Stimulated activated naive CD4-positive, alpha-beta T cell (primary cell): ENCODE data around the gene CACNG3.
"Not testable (repeated sequence)": the region's sequence is repeated elsewhere in the genome, so short reads cannot be mapped to it uniquely, and the experiment has no call there.

Experiments used
- DNase-seq, 6 experiments: peaks; one replicate each; lab custom pipeline; 2025; lab: John Stamatoyannopoulos, UW

Gene CACNG3

DNA sequence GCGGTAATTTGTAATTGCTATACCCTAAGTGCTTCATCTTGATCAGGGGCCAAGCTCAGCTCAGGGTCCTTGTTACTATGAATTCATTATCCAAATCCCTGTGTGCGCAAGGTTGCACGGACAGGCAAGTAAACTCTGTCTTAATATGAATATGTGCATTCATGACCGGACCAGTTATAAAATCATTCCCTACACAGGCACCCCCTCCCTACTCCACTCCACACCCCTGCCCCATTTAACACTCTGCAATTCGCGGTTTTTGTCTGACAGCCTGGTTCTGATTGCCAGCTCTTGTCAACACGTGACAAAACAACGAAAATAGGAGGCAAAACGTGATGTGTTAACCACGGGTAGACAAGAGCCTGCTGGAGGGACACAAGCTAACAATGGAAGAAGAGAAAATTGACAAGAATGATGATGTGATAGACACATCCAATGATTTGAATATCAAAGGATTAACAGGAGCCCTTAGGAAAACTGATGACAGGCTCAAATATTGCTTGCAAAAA is 76.5 kb downstream of the CACNG3 start:
- no peak for DNase-seq

DNA sequence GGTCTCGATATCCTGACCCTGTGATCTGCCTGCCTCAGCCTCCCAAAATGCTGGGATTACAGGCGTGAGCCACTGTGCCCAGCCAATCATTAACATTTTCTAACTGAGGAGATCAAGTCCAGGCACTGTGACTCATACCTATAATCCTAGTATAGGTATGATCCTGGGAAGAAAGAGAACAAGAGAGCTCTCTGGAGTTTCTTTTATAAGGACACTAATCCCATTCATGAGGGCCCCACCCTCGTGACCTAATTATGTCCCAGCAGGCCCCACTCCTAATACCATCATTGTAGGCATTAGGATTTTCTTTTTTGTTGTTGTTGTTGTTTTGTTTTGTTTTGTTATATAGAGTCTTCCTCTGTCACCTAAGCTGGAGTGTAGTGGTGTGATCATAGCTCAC is 80.4 kb downstream of the CACNG3 start:
- no peak for DNase-seq

DNA sequence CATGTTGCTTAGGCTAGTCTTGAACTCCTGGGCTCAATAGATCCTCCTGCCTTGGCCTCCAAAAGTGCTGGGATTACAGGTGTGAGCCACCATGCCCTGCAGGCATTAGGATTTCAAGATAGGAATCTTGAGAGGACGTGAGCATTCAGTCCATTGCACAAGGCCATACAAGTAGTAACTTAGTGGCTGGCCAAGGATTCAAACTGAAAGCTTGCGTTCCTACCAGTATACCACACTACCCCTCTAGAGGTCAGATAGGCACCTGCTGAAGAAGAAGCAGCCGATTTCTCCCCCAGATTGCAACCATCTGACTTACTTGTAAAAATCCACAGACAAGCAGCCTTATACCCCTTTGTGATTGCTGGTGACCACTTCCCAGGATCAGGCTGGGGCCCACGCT is 80.9 kb downstream of the CACNG3 start:
- DNase-seq, result no peak

DNA sequence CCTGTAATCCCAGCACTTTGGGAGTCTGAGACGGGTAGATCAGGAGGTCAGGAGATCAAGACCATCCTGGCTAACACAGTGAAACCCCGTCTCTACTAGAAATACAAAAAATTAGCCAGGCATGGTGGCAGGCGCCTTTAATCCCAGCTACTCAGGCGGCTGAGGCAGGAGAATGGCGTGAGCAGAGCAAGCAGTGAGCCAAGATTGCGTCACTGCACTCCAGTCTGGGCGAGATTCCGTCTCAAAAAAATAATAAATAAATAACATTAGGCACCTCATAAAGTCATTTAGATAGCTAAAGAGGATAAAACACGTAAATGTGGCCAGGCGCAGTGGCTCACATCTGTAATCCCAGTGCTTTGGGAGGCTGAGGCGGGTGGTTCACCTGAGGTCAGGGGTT is 87.7 kb downstream of the CACNG3 start:
- DNase-seq, result not testable (repeated sequence)

DNA sequence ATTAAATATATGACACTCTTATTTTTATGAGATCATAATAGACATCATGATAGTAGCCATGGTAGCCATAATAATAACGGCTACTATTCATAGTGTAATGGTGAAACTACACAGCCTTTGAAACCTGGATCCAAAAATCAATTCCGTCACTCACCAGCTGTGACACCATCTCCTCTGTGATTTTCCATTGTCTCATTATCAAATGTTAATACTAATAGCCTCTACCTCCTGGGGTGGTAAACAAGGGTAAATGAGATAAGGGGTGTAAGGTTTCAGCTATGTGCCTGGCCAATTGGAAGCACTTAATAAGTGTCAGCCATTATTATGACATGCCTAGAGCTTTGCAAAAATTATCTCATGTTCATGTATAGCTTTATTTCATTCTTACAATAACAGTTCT is 88.6 kb downstream of the CACNG3 start:
- DNase-seq, result no peak

DNA sequence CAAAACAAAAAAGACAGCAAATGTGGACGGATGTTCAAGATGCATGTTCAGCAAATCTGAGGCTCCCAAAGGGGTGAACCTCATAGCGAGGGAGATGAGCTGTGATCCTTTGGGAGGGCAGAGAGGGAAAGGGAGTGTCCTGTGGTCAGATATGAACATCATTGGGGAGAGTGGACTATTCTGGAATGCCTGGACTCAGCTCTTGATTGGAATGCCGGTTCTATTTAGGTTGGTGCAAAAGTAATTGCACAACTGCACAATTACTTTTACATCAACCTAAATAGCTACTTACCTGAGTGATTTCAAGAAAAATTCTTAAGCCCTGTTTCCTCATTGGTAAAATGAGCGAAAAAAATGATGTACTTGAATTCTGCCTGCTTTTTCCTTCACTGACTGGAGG is 89.6 kb downstream of the CACNG3 start:
- DNase-seq, result no peak

DNA sequence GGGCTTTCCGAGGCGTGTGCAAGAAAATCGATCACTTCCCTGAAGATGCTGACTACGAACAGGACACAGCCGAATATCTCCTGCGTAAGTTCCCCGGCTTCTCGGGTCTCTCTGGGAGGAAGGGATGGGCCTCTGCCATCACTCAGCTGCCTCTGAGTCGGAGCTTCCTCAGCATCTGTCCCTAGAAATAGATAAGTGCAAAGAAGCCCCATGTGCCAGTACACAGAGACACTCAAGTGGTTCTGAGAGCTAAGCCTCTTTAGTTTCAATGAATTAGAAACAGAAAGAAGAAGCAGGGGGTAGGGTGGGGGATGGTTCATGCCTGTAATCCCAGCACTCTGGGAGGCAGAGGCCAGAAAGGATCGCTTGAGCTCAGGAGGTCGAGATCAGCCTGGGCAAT is 90.6 kb downstream of the CACNG3 start:
- no peak for DNase-seq

DNA sequence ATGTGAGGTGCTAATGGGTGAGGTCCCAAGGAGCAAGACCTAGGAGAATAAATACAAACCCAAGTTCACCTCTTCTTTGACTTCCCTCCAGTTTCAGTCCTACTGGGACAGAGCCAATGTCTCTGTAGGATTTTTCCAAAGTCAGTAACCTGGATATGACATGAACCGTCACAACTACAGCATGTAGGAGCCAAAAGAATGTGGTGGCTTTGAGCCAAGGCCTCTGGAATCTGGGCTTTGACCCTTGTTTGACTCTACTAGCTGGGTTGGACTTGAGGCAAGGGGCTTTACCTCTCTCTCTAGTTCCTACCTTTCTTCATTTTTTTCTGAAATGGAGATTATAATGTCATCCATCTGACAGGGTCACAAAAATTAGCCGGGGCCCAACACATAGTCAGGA is 91.4 kb downstream of the CACNG3 start:
- no peak for DNase-seq

DNA sequence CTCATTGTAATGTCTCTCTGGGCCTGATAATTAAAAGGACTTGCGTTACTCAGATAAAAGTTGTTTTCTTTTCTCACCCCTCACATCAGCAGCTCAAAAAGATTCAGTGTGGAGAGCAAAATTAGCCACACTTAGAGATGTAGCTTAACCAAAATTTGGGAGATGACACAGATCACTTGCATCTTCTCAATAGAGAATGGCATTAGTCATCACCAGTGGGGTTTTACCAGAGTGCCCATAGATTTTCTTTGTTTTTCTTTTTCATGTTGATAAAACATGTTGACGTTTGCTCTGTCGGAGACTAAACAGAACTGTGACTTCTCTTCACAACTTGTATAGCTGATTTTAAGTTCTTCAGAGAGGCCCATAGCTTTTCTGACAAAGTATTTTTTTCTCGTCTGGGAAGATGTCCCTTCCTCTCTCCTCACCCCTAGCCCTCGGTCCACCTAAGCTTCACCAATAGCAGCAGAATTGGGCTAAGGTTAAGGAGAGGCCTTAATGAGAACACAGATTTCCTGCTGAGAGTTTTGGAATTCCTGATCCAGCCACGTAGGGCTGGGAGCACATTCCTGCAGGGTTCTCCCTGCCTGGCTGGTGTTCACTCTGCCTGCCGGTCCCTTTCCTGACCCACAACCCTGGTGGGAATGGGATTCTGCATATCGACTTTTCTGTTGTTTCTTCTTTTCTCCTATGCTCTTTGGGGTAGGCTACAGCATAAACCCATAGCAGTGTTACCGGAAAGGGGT is 92.6 kb downstream of the CACNG3 start:
- no peak for DNase-seq

DNA sequence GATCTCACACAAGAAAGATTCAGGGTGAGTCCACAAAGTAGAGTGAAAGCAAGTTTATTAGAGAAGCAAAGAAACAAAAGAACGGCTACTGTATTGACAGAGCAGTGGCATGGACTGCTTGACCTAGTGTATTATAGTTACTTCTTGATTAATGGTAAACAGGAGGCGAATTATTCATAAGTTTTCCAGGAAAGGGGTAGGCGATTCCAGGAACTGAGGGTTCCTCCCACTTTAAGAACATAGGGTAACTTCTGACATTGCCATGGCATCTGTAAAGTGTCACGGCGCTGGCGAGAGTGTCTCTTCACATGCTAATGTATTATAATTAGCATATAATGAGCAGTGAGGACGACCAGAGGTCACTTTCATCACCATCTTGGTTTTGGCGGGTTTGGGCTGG is 93.2 kb downstream of the CACNG3 start:
- no peak for DNase-seq

DNA sequence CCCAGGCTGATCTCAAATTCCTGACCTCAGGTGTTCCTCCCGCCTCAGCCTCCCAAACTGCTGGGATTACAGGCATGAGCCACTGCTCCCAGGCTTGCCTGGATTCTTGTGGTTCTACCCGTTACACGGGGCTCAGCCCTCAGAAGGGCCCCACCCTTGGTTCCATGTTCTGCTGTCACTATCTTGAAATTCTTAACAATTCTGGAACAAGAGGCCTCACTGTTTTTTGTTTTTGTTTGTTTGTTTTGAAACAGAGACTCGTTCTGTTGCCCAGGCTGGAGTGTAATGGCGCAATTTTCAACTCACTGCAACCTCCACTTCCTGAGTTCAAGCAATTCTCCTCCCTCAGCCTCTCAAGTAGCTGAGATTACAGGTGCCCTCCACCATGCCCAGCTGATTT is 96.6 kb downstream of the CACNG3 start:
- no peak for DNase-seq

DNA sequence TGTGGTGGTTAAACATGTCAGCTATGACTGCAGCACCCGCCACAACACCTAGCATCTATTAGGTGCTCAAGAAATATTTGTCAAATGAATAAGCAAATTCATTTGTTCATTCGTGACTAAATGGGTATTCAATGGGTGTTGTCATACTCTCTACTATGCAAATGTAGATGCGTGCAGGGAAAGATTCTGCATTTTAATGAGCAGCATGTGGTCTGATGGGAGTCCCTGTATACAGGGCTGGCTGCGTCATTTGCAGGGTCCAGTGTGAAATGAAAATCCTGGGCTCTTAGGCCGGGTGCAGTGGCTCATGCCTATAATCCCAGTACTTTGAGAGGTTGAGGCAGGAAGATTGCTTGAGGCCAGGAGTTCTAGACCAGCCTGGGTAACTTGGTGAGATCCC is 97.5 kb downstream of the CACNG3 start:
- no peak for DNase-seq

DNA sequence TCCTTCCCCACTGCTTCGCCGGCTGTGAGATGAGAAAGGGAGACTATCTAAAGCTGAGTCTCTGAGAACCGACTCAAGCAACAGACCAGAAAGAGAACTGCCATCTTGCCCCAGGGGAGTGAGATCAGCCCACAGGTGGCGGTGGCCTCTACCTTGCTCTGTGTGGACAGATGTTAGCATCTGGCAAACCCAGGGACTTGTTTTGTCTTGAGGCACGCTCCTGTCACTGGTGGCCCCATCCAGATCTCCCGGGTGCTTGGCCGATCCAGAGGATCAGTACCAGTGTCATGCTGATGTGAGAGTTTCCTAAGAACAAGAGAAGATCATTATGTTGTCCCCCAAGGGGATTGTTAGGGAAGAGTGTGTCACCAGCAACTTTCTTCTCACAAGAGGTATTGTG is 101.4 kb downstream of the CACNG3 start:
- no peak for DNase-seq

DNA sequence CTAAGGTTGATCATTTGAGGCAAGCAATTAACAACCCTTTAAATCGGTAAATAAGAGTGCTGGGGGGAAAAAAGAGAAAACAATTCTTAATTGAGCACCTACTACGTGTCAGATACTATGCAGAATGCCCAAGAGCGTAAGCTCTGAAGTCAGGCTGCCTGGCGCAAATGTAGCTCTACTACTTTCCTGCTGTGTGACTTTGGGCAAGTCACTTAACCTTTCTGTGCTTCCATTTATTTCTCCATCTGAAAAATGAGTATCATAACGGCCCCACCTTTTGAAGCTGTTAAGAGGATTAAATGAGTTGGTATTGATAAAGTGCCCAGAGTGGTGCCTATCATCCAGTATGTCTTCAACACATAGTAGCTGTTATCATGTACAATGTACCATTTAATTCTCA is 102.0 kb downstream of the CACNG3 start:
- no peak for DNase-seq

DNA sequence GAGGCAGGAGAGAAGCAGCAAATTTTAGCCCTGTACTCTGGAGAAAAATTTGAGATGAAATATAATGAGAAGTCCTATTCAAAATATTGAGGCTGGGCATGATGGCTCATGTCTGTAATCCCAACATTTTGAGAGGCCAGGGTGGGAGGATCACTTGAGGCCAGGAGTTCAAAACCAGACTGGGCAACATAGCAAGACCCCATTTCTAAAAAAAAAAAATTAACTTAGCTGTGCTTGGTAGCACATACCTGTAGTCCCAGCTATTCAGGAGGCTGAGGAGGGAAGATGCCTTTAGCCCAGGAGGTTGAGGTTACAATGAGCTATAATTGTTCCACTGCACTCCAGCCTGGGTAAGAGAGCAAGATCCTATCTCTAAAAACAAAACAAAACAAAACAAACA is 103.4 kb downstream of the CACNG3 start:
- no peak for DNase-seq

DNA sequence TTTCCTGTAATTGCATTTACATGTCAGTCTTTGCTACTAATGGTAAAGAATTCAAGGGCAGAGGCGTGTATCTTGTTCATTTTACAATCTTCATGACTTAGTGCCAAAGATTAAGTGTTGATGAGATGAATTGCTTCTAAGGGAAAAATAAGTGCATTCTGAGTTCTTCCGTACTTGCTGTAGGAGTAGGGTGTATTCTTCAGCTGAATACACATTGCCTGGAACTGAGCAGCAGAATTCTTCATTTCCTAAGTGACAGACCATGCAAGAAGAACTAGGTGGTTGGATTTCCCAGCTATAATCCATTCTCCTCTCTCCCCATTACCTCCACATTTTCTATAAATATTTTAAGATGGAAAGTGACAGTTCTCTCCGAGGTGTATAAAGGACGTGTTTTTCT is 104.8 kb downstream of the CACNG3 start:
- no peak for DNase-seq

DNA sequence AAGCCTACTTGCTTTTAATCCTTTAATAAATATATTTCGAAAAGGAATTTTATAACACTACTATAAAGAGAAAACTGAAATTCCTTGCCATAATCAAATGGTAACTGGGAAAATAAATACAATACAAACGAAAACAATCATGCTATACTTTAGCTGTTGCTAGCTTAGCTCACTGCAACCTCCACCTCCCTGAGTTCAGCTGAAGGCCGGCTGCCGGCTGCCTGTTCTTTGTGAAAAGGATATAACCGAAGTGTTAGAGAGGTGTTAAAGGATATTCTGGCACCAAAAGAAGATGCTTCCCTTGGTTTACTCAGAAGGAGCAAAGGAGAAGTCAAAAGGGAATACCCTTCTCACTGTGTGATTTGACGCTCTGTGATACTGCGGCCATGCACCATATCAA is 108.5 kb downstream of the CACNG3 start:
- no peak for DNase-seq

DNA sequence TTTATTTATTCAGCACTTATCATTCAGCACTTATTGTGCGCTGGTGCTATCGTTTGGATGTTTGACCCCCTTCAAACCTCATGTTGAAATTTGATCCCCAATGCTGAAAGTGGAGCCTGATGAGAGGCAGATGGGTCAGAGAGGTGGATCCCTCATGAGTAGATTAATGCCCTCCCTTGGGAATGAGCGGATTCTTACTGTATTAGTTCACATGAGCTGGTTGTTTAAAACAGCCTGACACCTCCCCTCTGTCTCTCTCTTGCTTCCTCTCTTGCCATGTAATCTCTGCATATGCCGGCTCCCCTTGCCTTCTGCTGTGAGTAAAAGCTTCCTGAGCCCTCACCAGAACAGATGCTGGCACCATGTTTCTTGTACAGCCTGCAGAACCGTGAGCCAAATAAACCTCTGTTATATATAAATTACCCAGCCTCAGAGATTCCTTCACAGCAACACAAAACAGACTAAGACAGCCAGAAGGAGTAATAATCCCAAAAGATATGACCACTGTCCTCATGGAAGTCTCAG is 111.1 kb downstream of the CACNG3 start:
- DNase-seq, result no peak

DNA sequence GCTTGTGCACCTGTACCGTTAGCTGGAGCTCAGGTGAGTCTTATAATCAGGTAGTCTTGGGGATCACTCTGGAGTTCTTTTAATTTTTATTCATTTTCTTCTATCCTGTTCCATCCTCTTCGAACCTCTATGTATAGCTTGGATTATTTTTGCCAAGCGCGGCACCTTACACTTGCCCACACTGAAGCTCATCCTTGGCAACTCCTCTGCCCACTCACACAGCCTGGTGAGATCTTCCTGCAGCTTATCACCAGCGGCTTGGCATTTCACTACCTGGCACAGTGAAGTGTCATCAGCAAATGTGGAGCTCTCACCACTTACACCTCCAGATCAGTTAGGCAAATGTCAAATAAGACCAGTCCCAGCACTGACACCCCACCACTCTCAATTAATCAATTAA is 116.7 kb downstream of the CACNG3 start:
- DNase-seq, result no peak

DNA sequence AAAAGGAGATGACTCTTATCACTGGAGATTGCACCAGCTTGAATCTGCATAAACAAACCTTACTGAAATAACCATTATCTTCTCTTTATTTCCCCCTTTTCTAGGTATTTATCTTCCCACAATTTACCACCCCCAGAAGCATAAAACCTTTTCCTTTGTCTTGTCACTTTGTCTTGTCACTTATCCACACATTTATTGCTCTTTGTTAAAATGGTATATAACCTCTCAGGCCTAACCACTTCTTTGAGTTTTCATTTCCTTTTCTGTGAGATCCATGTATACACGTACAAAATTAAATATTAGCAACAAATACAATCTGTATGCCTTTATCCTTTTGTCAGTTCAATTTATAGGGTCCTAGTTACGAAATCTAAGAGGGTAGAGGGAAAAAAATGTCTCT is 122.9 kb downstream of the CACNG3 start:
- no peak for DNase-seq

DNA sequence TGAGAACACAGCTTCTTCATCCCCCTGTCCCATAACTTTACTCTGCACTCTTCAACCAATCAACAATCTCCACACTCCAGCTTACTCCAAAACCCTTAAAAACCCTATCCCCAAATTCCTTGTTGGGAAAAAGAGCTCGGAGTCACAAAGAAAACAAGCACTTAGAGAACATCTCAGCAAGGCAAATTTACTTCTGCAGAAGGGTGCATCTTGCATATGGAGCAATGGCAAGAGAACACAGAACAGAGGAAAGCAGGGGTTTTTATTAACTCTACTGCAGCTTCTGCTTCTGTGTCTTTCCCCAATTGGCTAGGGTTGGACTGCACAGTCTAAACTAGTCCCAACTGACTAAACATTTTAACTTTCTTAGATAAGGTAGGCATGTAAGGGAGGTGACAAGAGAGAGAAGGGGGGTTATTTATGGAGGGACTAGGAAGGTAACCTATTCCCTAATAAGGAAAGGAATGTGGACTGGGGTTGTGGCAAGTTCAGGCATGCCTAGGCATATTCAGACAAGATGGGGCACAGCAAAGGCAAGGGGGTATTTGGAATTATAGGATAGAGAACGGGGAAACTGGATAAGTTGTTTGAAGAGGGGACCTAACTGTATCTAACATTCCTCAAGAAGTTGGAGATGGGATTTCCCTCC is 125.5 kb downstream of the CACNG3 start:
- no peak for DNase-seq

DNA sequence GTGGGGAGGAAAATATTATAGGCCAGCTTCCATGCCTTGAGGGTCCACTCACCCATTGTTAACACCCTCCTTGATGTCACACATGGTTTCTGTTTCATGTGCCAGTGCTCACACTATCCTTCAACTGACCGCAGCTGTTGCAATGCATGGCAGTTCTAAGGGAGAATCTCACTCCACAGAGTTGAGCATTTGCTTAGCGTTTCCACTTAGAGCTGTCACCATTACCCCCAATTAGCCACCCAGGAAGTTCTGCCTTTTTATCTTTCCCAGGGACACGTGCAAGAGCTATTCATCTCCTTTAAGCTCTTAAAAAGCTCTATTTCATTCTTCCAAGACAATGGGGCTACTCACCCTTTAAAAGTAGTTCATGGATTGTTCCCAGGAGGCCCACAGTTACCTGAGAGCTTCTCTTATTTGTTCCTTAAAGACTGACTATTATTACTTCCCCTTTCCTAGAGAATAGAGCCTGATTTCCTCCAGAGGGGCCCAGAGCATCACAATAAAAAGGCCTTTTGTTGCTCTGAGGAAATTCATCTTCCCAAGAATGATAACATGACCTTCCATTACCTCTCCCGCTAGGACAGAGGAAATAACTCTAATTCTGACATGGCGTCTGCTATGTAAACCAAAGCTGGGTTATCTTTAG is 126.8 kb downstream of the CACNG3 start:
- DNase-seq, result no peak

DNA sequence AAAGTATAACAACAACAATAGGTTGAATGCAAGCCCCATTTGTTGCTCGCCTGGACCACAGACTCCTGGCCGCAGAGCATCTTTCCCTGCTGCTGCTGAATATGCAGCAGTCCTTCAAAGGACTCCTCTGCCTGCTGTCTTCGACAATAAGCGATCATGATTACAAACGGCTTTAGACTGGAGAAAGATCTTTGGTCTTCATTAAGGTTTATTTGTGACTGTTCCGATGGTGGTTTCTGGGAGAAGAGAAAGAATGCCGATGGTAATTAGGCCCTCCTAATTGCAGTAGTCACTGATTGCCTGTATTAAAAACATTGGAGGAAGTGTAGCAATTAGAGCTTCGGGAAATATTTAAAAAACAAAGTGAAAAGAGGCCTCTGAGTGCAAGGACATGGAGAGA is 138.2 kb downstream of the CACNG3 start:
- DNase-seq, result no peak
